Mesenteric fat pad (tissue), 1 donor: Measurements from ENCODE around the gene DPYD. TPM values are rescaled to one million over a fixed set of nuclear protein-coding genes. Genes with fewer than 3 reads are reported as not detected.

Experiments
- DNase-seq: peaks from one replicate; pipeline ENCODE4 v3.0.0-alpha.2; 2020; ENCODE audit warnings: low spot score
- long read RNA-seq: library from polyadenylated mRNA; unstranded; transcript quantifications from one replicate; pipeline ENCODE4 v2.0.0, GENCODE V29; 2020
- total RNA-seq: library from RNA; stranded (reverse); fragmentation: NEBNext Ultra II Directional; extraction: Animal tissue kit (Norgen Biotek cat#: 25700); gene quantifications from one replicate; pipeline ENCODE4 v1.2.1, GENCODE V29; 2021
- donor health status: DM: yes; HTN: yes; CAD: no.

DPYD gene
- total RNA-seq, result 48.6 TPM
- long read RNA-seq, full-length matches to known transcripts, result 7 of 64 reads
- long read RNA-seq, partial matches to known transcripts, result 27 of 64 reads
- long read RNA-seq, other reads (novel, unspliced or antisense), result 30 of 64 reads

GRCh38 chr1:97920832-97921571 lies at the start of gene DPYD:
TSS of gene DPYD (minus strand) at chr1:97921034. CDS start at chr1:97920922, 112 bp downstream.
- peak; percentile 97 for DNase-seq

- no peak for DNase-seq
Observed at GRCh38 chr1:97960470-97960869, 39.6 kb upstream of the DPYD start.

GRCh38 chr1:97947695-97948094 lies 26.9 kb upstream of the DPYD start:
- no peak for DNase-seq

- no peak for DNase-seq
Observed at GRCh38 chr1:97943354-97943753, 22.5 kb upstream of the DPYD start.

- DNase-seq, result no peak
Observed at GRCh38 chr1:97942161-97943123, 21.6 kb upstream of the DPYD start.

GRCh38 chr1:97938285-97938642 lies 17.4 kb upstream of the DPYD start:
- no peak for DNase-seq

GRCh38 chr1:97936976-97937375 lies 16.1 kb upstream of the DPYD start:
- DNase-seq, result no peak

- DNase-seq, result no peak
Observed at GRCh38 chr1:97934491-97934890, 13.7 kb upstream of the DPYD start.

GRCh38 chr1:97929874-97930851 lies 9.3 kb upstream of the DPYD start:
- no peak for DNase-seq

GRCh38 chr1:97926017-97926708 lies 5.3 kb upstream of the DPYD start:
- DNase-seq, result no peak

- DNase-seq, result no peak
Observed at GRCh38 chr1:97925151-97925550, 4.3 kb upstream of the DPYD start.

- DNase-seq, result no peak
Observed at GRCh38 chr1:97923811-97924210, 3.0 kb upstream of the DPYD start.

GRCh38 chr1:97920276-97920831 lies 480 bp downstream of the DPYD start:
- no peak for DNase-seq

GRCh38 chr1:97919585-97920261 lies 1.1 kb downstream of the DPYD start:
- DNase-seq, result no peak

GRCh38 chr1:97918961-97919360 lies 1.9 kb downstream of the DPYD start:
- no peak for DNase-seq

GRCh38 chr1:97913506-97914139 lies 7.2 kb downstream of the DPYD start:
- no peak for DNase-seq

GRCh38 chr1:97911266-97912215 lies 9.3 kb downstream of the DPYD start:
- DNase-seq, result no peak

- no peak for DNase-seq
Observed at GRCh38 chr1:97909266-97909665, 11.6 kb downstream of the DPYD start.
